Measurements from ENCODE around the gene RUNX2.
"Not testable (repeated sequence)": the region's sequence is repeated elsewhere in the genome, so short reads cannot be mapped to it uniquely, and the experiment has no call there.

RUNX2 gene

DNA sequence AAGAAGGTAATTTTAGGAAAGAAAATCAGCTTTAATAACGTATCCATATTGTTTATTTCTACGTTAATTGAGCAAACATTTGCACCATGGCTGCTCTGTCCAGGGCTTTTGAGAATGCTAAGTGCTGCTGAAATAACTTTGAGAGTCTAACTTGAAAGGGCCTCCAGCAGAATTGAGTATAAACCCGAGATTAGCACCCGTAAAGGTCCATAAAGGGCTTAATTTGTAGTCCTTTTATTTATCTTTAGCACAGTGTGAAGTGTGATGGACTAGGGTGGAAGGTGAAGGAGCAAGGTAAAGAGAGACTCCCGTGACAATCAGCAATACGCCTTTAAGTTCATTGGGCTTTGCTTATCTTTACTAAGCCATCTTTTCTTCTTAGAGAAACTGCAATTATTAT lies 127.3 kb downstream of the RUNX2 start:
- Histone ChIP-seq H3K9ac (ENCODE audit: low read length) (no peak overlapping the region), H3K4me3 (ENCODE audit: low read length) (no peak overlapping the region), H3K4me1 (ENCODE audit: control insufficient read depth, insufficient read depth, low read length) (no peaks in the 10 kb centered on the region), H3K27me3 (ENCODE audit: control insufficient read depth, insufficient read depth, low read length) (no peaks in the 10 kb centered on the region), H3K36me3 (ENCODE audit: control insufficient read depth, insufficient read depth, low read length) (no peaks in the 10 kb centered on the region), H3K9me3 (ENCODE audit: control insufficient read depth, low read length) (no peaks in the 10 kb centered on the region)

DNA sequence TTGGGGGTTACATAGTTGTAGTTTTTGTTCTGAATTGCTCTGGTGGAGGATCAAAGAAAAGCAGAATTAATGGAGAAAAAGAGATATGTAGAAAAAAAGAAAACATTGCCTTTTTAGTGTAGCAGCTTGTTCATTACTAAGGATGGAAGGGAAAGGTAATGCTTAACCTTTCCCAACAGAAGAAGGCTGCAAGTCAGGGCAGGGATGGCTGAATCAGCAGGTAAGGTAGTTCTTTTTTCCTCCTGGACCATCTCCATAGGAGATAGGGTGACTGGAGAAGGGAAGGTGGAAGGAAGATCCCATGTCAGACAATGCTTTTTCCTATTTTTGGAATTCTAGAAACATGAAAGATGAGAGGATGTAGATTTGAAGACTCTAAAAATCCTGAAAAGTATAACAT lies 129.0 kb downstream of the RUNX2 start:
- Histone ChIP-seq H3K4me1 (ENCODE audit: control insufficient read depth, insufficient read depth, low read length) (no peaks in the 10 kb centered on the region), H3K9me3 (ENCODE audit: control insufficient read depth, low read length) (no peaks in the 10 kb centered on the region), H3K27me3 (ENCODE audit: control insufficient read depth, insufficient read depth, low read length) (no peaks in the 10 kb centered on the region), H3K4me3 (ENCODE audit: low read length) (no peak overlapping the region), H3K36me3 (ENCODE audit: control insufficient read depth, insufficient read depth, low read length) (no peaks in the 10 kb centered on the region), H3K9ac (ENCODE audit: low read length) (no peak overlapping the region)

DNA sequence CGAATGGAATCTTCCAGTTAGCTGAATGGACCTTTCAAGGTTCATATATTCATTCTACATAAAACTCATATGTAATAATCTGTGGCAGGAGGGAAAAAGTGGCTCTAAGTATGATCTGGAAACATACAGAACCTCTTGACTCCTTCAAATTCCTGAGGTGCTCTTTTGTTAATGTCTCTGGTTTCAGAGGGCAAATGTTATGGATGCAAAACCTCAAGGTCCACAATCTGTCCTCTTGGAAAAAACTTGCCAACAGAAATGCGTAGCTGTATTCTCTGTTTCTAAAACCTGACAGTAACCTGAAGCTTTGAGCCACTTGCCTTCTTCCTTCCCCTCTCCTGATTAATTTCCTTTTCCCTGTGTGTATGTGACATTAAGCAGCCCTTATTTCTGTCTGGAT lies 130.5 kb downstream of the RUNX2 start:
- Histone ChIP-seq H3K27me3 (ENCODE audit: control insufficient read depth, insufficient read depth, low read length) (no peaks in the 10 kb centered on the region), H3K9me3 (ENCODE audit: control insufficient read depth, low read length) (no peaks in the 10 kb centered on the region), H3K9ac (ENCODE audit: low read length) (no peak overlapping the region), H3K4me1 (ENCODE audit: control insufficient read depth, insufficient read depth, low read length) (no peaks in the 10 kb centered on the region), H3K4me3 (ENCODE audit: low read length) (no peak overlapping the region), H3K36me3 (ENCODE audit: control insufficient read depth, insufficient read depth, low read length) (no peaks in the 10 kb centered on the region)

DNA sequence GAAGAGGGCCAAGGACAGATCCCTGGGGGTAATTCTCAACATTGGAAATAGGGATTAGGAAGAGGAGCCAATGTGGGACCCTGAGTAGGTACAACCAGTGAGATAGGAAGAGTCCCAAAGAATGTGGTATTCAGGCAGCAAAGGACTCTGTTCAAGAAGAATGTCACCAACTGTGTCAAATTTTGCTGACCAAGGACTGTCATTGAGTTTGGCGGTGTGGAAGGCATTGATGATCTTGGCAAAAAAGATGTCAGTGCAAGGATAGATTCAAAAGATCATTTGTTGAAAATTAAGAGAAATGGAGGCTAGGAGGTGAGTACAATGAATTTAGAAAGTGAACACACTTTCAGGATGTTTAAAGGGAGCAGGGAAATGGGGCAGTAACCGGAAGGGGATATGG lies 132.0 kb downstream of the RUNX2 start:
- no peaks in the 10 kb centered on the region for H3K4me1 ChIP-seq (ENCODE audit: control insufficient read depth, insufficient read depth, low read length)
- no peaks in the 10 kb centered on the region for H3K27me3 ChIP-seq (ENCODE audit: control insufficient read depth, insufficient read depth, low read length)
- H3K4me3 ChIP-seq (ENCODE audit: low read length) = no peak overlapping the region
- H3K9me3 ChIP-seq (ENCODE audit: control insufficient read depth, low read length) = no peaks in the 10 kb centered on the region
- H3K36me3 ChIP-seq (ENCODE audit: control insufficient read depth, insufficient read depth, low read length) = no peaks in the 10 kb centered on the region
- H3K9ac ChIP-seq (ENCODE audit: low read length) = no peak overlapping the region

DNA sequence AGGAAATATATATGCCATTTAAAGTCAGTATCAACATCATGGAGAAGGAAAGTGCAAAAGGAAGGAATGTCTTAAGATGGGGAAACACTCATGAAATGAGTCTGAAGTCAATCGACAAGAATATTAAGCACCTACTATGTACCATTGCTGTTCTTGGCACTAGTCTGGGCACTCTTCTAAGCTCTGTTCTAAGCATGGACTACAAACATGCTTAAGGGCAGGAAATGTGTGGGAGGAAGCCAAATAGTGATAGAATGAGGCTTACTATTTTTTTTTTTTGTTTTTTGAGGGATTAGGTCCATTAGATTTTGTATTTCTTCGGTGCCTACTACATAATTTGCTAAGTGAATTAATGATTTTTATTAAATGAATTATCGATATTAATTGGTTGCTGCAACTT lies 133.4 kb downstream of the RUNX2 start:
- no peaks in the 10 kb centered on the region for H3K9me3 ChIP-seq (ENCODE audit: control insufficient read depth, low read length)
- H3K9ac ChIP-seq (ENCODE audit: low read length) = no peak overlapping the region
- H3K36me3 ChIP-seq (ENCODE audit: control insufficient read depth, insufficient read depth, low read length) = no peaks in the 10 kb centered on the region
- no peaks in the 10 kb centered on the region for H3K27me3 ChIP-seq (ENCODE audit: control insufficient read depth, insufficient read depth, low read length)
- H3K4me3 ChIP-seq (ENCODE audit: low read length) = no peak overlapping the region
- no peaks in the 10 kb centered on the region for H3K4me1 ChIP-seq (ENCODE audit: control insufficient read depth, insufficient read depth, low read length)

DNA sequence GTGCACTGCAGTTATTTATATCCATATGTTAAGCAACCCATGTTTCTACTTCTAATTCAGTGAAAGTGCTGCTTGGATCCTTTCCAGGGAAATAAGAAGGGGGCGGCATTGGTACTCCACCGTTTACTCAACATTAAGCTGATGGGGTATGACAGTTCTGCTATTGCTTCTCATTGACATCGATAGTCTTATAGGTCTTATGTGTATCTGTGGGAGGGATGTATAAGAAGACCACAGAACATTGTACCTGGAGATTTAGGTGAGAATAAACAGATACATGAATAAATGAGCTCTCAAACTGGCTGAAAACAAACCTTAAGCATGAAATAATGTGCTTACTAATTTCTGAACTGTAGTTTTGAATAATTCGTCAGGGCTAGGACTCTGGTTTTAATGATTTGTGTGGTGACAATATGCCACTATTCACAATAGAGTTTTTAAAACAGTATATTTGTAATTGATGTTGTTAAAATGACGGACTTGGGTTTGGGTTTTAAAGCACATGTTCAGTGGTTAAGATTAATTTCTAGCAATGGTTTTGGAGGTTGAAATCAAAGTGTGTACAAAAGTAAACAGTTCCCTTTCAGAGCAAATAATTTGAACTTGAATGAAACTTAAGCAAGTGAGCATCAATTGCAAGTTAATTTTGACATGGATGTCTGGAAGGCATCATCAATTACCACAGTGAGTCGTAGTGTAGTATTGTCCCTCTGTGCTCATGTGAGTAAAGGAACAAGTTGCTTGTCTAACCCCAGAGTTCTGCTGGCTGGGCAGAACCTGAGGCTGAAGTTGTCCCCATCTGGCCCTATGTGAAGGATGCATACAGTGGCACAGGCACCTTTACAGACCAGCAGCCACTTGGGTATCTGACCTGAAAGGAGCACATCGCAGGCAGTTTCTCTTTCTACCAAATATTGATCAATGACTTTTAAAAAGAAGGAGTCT lies 134.3 kb downstream of the RUNX2 start:
- H3K9me3 ChIP-seq (ENCODE audit: control insufficient read depth, low read length) = no peaks in the 10 kb centered on the region
- H3K9ac ChIP-seq (ENCODE audit: low read length) = no peak overlapping the region
- H3K4me1 ChIP-seq (ENCODE audit: control insufficient read depth, insufficient read depth, low read length) = no peaks in the 10 kb centered on the region
- no peaks in the 10 kb centered on the region for H3K27me3 ChIP-seq (ENCODE audit: control insufficient read depth, insufficient read depth, low read length)
- no peaks in the 10 kb centered on the region for H3K36me3 ChIP-seq (ENCODE audit: control insufficient read depth, insufficient read depth, low read length)
- no peak overlapping the region for H3K4me3 ChIP-seq (ENCODE audit: low read length)

DNA sequence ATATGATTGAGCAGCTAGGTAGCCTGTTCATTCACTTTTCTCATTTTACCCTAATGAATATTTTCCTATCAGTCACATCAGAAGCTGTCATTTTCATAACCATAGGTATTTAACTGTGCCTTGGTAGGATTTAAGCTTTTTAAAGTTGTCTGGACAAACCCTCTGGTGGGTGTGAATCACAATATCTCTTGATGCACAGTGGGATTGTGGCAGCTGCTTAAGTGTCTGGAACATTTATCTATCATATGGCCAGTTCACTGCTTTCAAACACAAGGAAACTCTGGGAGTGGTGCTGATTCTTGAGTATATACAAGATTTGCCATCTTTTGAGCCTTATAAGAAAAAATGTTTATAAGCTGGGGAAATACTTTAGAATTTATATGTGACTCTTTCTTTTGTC lies 136.6 kb downstream of the RUNX2 start:
- Histone ChIP-seq H3K27me3 (ENCODE audit: control insufficient read depth, insufficient read depth, low read length) (no peaks in the 10 kb centered on the region), H3K9me3 (ENCODE audit: control insufficient read depth, low read length) (no peaks in the 10 kb centered on the region), H3K9ac (ENCODE audit: low read length) (no peak overlapping the region)

DNA sequence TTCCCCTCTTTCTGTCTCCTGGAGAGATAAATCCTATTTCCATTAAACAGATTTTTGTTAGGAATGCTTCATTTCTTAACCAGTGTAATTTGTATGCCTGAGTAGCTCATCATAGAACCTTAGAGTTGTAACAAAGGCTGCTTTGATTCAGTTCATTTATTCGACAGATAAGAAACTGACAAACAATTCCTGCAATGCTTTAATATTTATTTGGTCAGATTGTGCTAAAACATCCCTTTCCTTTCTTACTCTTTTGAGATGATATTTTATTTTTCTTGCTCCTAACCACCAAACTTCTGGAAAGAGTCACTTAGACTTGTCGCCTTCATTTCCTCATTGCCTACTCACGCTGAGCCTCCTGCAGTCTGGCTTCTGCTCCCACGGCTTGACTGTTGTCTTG lies 138.6 kb downstream of the RUNX2 start:
- H3K9me3 ChIP-seq (ENCODE audit: control insufficient read depth, low read length) = no peaks in the 10 kb centered on the region
- H3K4me3 ChIP-seq (ENCODE audit: low read length) = no peak overlapping the region
- H3K9ac ChIP-seq (ENCODE audit: low read length) = no peak overlapping the region
- no peaks in the 10 kb centered on the region for H3K4me1 ChIP-seq (ENCODE audit: control insufficient read depth, insufficient read depth, low read length)
- no peaks in the 10 kb centered on the region for H3K36me3 ChIP-seq (ENCODE audit: control insufficient read depth, insufficient read depth, low read length)
- no peaks in the 10 kb centered on the region for H3K27me3 ChIP-seq (ENCODE audit: control insufficient read depth, insufficient read depth, low read length)

More for the DNA sequence above, 136.6 kb downstream of the RUNX2 start:
- no peak overlapping the region for H3K4me3 ChIP-seq (ENCODE audit: low read length)
- H3K4me1 ChIP-seq (ENCODE audit: control insufficient read depth, insufficient read depth, low read length) = no peaks in the 10 kb centered on the region
- no peaks in the 10 kb centered on the region for H3K36me3 ChIP-seq (ENCODE audit: control insufficient read depth, insufficient read depth, low read length)

DNA sequence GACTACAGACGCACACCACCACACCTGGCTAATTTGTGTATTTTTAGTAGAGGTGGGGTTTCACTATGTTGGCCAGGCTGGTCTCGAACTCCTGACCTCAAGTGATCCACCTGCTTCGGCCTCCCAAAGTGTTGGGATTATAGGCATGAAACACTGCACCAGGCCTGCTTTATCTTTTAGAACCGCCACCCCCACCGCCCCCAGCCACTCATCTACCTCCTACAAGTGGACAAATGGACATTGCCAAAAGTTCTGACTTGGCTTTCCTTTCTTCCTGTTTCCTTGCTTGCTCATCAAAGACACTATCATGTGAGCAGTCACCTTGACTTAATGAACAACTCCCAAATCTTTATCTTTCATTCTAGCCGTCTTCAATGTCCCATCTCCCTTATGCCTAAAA lies 139.3 kb downstream of the RUNX2 start:
- H3K9ac ChIP-seq (ENCODE audit: low read length); H3K4me1 ChIP-seq (ENCODE audit: control insufficient read depth, insufficient read depth, low read length); H3K27me3 ChIP-seq (ENCODE audit: control insufficient read depth, insufficient read depth, low read length); H3K36me3 ChIP-seq (ENCODE audit: control insufficient read depth, insufficient read depth, low read length); H3K9me3 ChIP-seq (ENCODE audit: control insufficient read depth, low read length); H3K4me3 ChIP-seq (ENCODE audit: low read length): not testable (repeated sequence)

DNA sequence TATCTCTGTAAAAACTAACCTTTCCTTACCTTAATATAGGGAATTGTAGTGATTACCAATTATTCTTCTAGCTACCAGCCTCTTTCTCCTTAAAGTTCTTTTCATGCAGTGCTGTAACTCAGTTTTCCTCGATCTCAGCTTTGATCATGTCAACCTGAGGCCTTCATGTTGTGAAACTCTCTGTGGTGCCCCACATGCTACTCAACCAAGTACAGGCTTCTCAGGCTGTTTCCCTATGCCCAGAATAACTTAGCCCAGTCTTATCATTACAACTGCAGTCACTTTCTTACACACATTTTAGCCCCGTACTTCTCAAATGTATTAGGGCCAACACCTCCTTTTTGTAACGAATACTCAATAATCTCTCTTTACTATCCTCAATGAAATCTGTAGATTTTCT lies 139.7 kb downstream of the RUNX2 start:
- peaks cover 5% of the 10 kb centered on the region for H3K4me1 ChIP-seq (ENCODE audit: control insufficient read depth, insufficient read depth, low read length)
- H3K9me3 ChIP-seq (ENCODE audit: control insufficient read depth, low read length) = no peaks in the 10 kb centered on the region
- H3K9ac ChIP-seq (ENCODE audit: low read length) = no peak overlapping the region
- H3K4me3 ChIP-seq (ENCODE audit: low read length) = no peak overlapping the region
- H3K27me3 ChIP-seq (ENCODE audit: control insufficient read depth, insufficient read depth, low read length) = no peaks in the 10 kb centered on the region
- H3K36me3 ChIP-seq (ENCODE audit: control insufficient read depth, insufficient read depth, low read length) = no peaks in the 10 kb centered on the region

DNA sequence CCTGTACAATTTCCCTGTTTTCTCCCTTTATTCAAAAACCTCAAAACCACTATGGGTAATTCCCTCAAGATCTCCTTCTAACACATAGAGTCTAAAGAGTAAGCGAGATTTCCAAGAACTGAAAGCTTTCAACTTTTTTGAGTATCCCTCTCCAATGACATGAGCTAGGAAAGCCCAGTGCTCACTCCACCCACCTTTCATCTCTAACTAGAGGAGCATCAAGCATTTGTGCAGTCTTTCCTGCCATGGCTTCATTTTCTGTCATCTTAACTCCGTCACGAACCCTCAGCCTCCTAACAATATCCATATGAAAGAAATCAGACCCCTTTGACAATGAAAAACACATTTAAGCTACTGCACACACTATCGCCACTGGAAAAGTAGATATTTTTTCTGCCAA lies 141.5 kb downstream of the RUNX2 start:
- Histone ChIP-seq H3K9me3 (ENCODE audit: control insufficient read depth, low read length) (no peaks in the 10 kb centered on the region), H3K9ac (ENCODE audit: low read length) (no peak overlapping the region), H3K4me1 (ENCODE audit: control insufficient read depth, insufficient read depth, low read length) (peaks cover 23% of the 10 kb centered on the region), H3K4me3 (ENCODE audit: low read length) (no peak overlapping the region), H3K27me3 (ENCODE audit: control insufficient read depth, insufficient read depth, low read length) (no peaks in the 10 kb centered on the region), H3K36me3 (ENCODE audit: control insufficient read depth, insufficient read depth, low read length) (no peaks in the 10 kb centered on the region)

DNA sequence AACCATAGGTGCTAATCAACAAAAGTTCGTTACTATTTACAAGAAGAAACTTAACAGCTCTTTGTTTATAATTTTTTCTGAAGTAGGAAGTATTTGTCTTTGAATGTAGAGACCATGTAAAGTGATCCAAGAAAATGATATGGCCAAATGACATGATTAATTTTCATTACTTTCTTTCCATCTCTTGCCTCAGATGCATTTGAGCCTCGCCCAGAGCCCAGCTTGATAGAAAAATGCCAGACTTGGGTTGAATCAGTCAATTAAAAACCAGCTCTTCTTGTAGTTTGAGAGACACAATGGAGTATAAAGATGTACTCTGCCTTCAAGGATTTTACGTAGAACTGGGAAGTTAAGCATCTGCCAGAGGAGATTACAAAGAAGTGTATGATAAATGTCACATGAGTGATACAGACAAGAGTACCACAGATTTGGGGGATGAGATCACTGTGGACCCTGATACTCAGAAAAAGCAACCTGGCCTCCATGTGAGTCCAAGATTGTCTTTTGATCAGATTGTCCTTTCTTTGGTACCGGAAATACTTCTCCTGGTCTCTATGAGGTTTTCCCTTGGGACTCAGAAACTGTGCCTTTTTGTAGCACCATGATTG lies 142.1 kb downstream of the RUNX2 start:
- peaks cover 27% of the 10 kb centered on the region for H3K4me1 ChIP-seq (ENCODE audit: control insufficient read depth, insufficient read depth, low read length)
- H3K36me3 ChIP-seq (ENCODE audit: control insufficient read depth, insufficient read depth, low read length) = no peaks in the 10 kb centered on the region
- no peak overlapping the region for H3K4me3 ChIP-seq (ENCODE audit: low read length)
- no peak overlapping the region for H3K9ac ChIP-seq (ENCODE audit: low read length)
- H3K27me3 ChIP-seq (ENCODE audit: control insufficient read depth, insufficient read depth, low read length) = no peaks in the 10 kb centered on the region
- H3K9me3 ChIP-seq (ENCODE audit: control insufficient read depth, low read length) = no peaks in the 10 kb centered on the region

Data from mucosa of stomach (tissue), 1 donor.